Activated CD4-positive, alpha-beta T cell treated with anti-CD3 and anti-CD28 coated beads, Interleukin-2, amount 10 ng/mL, durations not matched to agents 24 days and 14 days (primary cell): ENCODE results near the gene C1QTNF1. TPM values are rescaled to one million over a fixed set of nuclear protein-coding genes. Genes with fewer than 3 reads are reported as not detected.
"Not testable (repeated sequence)": the region's sequence is repeated elsewhere in the genome, so short reads cannot be mapped to it uniquely, and the experiment has no call there.

Source experiments
- DNase-seq: peaks from one replicate; pipeline ENCODE4 v3.0.0; 2022
- H3K27ac Mint-ChIP-seq: one replicate; pipeline ENCODE4 v1.8.0; 2022; ENCODE audit warnings: mild to moderate bottlenecking, mixed read lengths
- H3K27me3 Mint-ChIP-seq: one replicate; pipeline ENCODE4 v1.8.0; 2022; ENCODE audit warnings: mixed read lengths
- H3K36me3 Mint-ChIP-seq: one replicate; pipeline ENCODE4 v1.8.0; 2022; ENCODE audit warnings: low read depth, mild to moderate bottlenecking, mixed read lengths
- H3K4me1 Mint-ChIP-seq: one replicate; pipeline ENCODE4 v1.8.0; 2021; ENCODE audit warnings: mixed read lengths
- H3K4me3 Mint-ChIP-seq: one replicate; pipeline ENCODE4 v1.8.0; 2022; ENCODE audit warnings: mild to moderate bottlenecking, moderate library complexity, mixed read lengths
- H3K9me3 Mint-ChIP-seq: one replicate; pipeline ENCODE4 v1.8.0; 2021; ENCODE audit warnings: mixed read lengths
- intact Hi-C: fragments of 100-400 bp; cut with micrococcal nuclease; formaldehyde crosslinking; loops from one replicate; pipeline ENCODE4 v1.15.1; 2023
- total RNA-seq: library from RNA; stranded (reverse); gene quantifications from 2 replicates; pipeline ENCODE4 v1.2.3, GENCODE V29; 2022

Gene C1QTNF1
- total RNA-seq, 1 donor from 2014 or later = not detected

GRCh38 chr17:79029327-79030009 is 5.5 kb downstream of the C1QTNF1 start:
- DNase-seq = no peak
- intact Hi-C loops = no loop called here

GRCh38 chr17:79030636-79031035 is 6.7 kb downstream of the C1QTNF1 start:
- H3K27ac Mint-ChIP-seq, intact Hi-C loops, DNase-seq, H3K36me3 Mint-ChIP-seq, H3K4me1 Mint-ChIP-seq, H3K4me3 Mint-ChIP-seq, H3K9me3 Mint-ChIP-seq: not testable (repeated sequence)
- peaks cover 27% of the 10 kb centered on the region for H3K27me3 Mint-ChIP-seq

More at GRCh38 chr17:79029327-79030009, 5.5 kb downstream of the C1QTNF1 start:
- Mint-ChIP-seq H3K9me3 (no peaks in the 10 kb centered on the region), H3K4me1 (peaks cover 3% of the 10 kb centered on the region), H3K27ac (no peak overlapping the region), H3K4me3 (no peak overlapping the region), H3K36me3 (no peaks in the 10 kb centered on the region), H3K27me3 (peaks cover 35% of the 10 kb centered on the region)

GRCh38 chr17:79031996-79032875 is 8.3 kb downstream of the C1QTNF1 start:
- Mint-ChIP-seq H3K27me3 (peaks cover 14% of the 10 kb centered on the region), H3K27ac (no peak overlapping the region), H3K4me3 (no peak overlapping the region), H3K36me3 (no peaks in the 10 kb centered on the region), H3K9me3 (no peaks in the 10 kb centered on the region), H3K4me1 (no peaks in the 10 kb centered on the region)
- intact Hi-C loops = no loop called here
- no peak for DNase-seq

GRCh38 chr17:79033046-79033616 is 9.2 kb downstream of the C1QTNF1 start:
- DNase-seq = no peak
- H3K27me3 Mint-ChIP-seq = peaks cover 9% of the 10 kb centered on the region
- H3K4me1 Mint-ChIP-seq = no peaks in the 10 kb centered on the region
- intact Hi-C loops = no loop called here
- H3K9me3 Mint-ChIP-seq = no peaks in the 10 kb centered on the region
- no peaks in the 10 kb centered on the region for H3K36me3 Mint-ChIP-seq
- no peak overlapping the region for H3K27ac Mint-ChIP-seq
- no peak overlapping the region for H3K4me3 Mint-ChIP-seq

GRCh38 chr17:79033741-79034501 is 10.0 kb downstream of the C1QTNF1 start:
- intact Hi-C loops = no loop called here
- DNase-seq = no peak
- no peaks in the 10 kb centered on the region for H3K36me3 Mint-ChIP-seq
- H3K4me3 Mint-ChIP-seq = no peak overlapping the region
- no peaks in the 10 kb centered on the region for H3K4me1 Mint-ChIP-seq
- peaks cover 9% of the 10 kb centered on the region for H3K27me3 Mint-ChIP-seq
- H3K9me3 Mint-ChIP-seq = no peaks in the 10 kb centered on the region
- H3K27ac Mint-ChIP-seq = no peak overlapping the region

- Mint-ChIP-seq H3K27me3 (peaks cover 6% of the 10 kb centered on the region), H3K4me1 (no peaks in the 10 kb centered on the region), H3K4me3 (no peak overlapping the region), H3K27ac (no peak overlapping the region), H3K9me3 (no peaks in the 10 kb centered on the region), H3K36me3 (no peaks in the 10 kb centered on the region)
- intact Hi-C loops = no loop called here
- DNase-seq = no peak
Measured at GRCh38 chr17:79034931-79035485, 11.0 kb downstream of the C1QTNF1 start.

GRCh38 chr17:79035686-79036085 is 11.7 kb downstream of the C1QTNF1 start:
- Mint-ChIP-seq H3K27me3 (peaks cover 5% of the 10 kb centered on the region), H3K9me3 (no peaks in the 10 kb centered on the region), H3K4me1 (no peaks in the 10 kb centered on the region), H3K4me3 (no peak overlapping the region), H3K36me3 (no peaks in the 10 kb centered on the region), H3K27ac (no peak overlapping the region)
- intact Hi-C loops = no loop called here
- no peak for DNase-seq

- H3K27ac Mint-ChIP-seq = no peak overlapping the region
- no peaks in the 10 kb centered on the region for H3K36me3 Mint-ChIP-seq
- DNase-seq = no peak
- H3K9me3 Mint-ChIP-seq = no peaks in the 10 kb centered on the region
- H3K4me1 Mint-ChIP-seq = no peaks in the 10 kb centered on the region
- H3K27me3 Mint-ChIP-seq = peaks cover 5% of the 10 kb centered on the region
- no peak overlapping the region for H3K4me3 Mint-ChIP-seq
- intact Hi-C loops = no loop called here
Measured at GRCh38 chr17:79036181-79036580, 12.2 kb downstream of the C1QTNF1 start.

- Mint-ChIP-seq H3K27me3 (peaks cover 5% of the 10 kb centered on the region), H3K27ac (no peak overlapping the region), H3K9me3 (no peaks in the 10 kb centered on the region), H3K4me1 (no peaks in the 10 kb centered on the region), H3K4me3 (no peak overlapping the region), H3K36me3 (no peaks in the 10 kb centered on the region)
- no peak for DNase-seq
- intact Hi-C loops = no loop called here
Measured at GRCh38 chr17:79036596-79036995, 12.6 kb downstream of the C1QTNF1 start.

- H3K27ac Mint-ChIP-seq = no peak overlapping the region
- H3K9me3 Mint-ChIP-seq = no peaks in the 10 kb centered on the region
- no peaks in the 10 kb centered on the region for H3K27me3 Mint-ChIP-seq
- no peaks in the 10 kb centered on the region for H3K36me3 Mint-ChIP-seq
- no peak overlapping the region for H3K4me3 Mint-ChIP-seq
- DNase-seq = no peak
- no peaks in the 10 kb centered on the region for H3K4me1 Mint-ChIP-seq
- intact Hi-C loops = no loop called here
Measured at GRCh38 chr17:79038545-79039135, 14.7 kb downstream of the C1QTNF1 start.

- H3K4me3 Mint-ChIP-seq = no peak overlapping the region
- H3K27ac Mint-ChIP-seq = no peak overlapping the region
- no peaks in the 10 kb centered on the region for H3K4me1 Mint-ChIP-seq
- no peaks in the 10 kb centered on the region for H3K9me3 Mint-ChIP-seq
- no peak for DNase-seq
- no peaks in the 10 kb centered on the region for H3K27me3 Mint-ChIP-seq
- no peaks in the 10 kb centered on the region for H3K36me3 Mint-ChIP-seq
- intact Hi-C loops = no loop called here
Measured at GRCh38 chr17:79039171-79039570, 15.2 kb downstream of the C1QTNF1 start.

- Mint-ChIP-seq H3K4me3 (no peak overlapping the region), H3K36me3 (no peaks in the 10 kb centered on the region), H3K4me1 (no peaks in the 10 kb centered on the region), H3K9me3 (no peaks in the 10 kb centered on the region), H3K27me3 (no peaks in the 10 kb centered on the region), H3K27ac (no peak overlapping the region)
- intact Hi-C loops = no loop called here
- DNase-seq = no peak
Measured at GRCh38 chr17:79039886-79040285, 15.9 kb downstream of the C1QTNF1 start.

- no peak overlapping the region for H3K4me3 Mint-ChIP-seq
- intact Hi-C loops = no loop called here
- no peaks in the 10 kb centered on the region for H3K27me3 Mint-ChIP-seq
- H3K27ac Mint-ChIP-seq = no peak overlapping the region
- H3K4me1 Mint-ChIP-seq = no peaks in the 10 kb centered on the region
- H3K36me3 Mint-ChIP-seq = no peaks in the 10 kb centered on the region
- no peak for DNase-seq
- H3K9me3 Mint-ChIP-seq = no peaks in the 10 kb centered on the region
Measured at GRCh38 chr17:79041041-79041570, 17.1 kb downstream of the C1QTNF1 start.
